CD14-positive monocyte (primary cell): ENCODE results near the gene SLC66A2. TPM values are rescaled to one million over a fixed set of nuclear protein-coding genes. Genes with fewer than 3 reads are reported as not detected.
A peak's percentile ranks its signal among the peaks of the same experiment; 100 is the strongest.

Experiments
- DNase-seq, 3 donors: peaks; one replicate each; pipeline ENCODE4 v3.0.0-alpha.2; 2011 to 2022
- H2AFZ ChIP-seq: 2 replicates; pipeline ENCODE4 v1.6.0; 2012; ENCODE audit warnings: mild to moderate bottlenecking, low read depth, low read length, inconsistent platforms; ENCODE audit not compliant: insufficient read depth, poor library complexity, severe bottlenecking
- H3K27ac ChIP-seq, 2 donors: 1 replicate in 1 of 2; 2 replicates in 1 of 2; pipeline ENCODE4 v1.5.1; 2012 to 2013; ENCODE audit warnings: low read length in 2 of 2, control low read depth in 1 of 2, inconsistent platforms in 1 of 2, low read depth in 1 of 2, mild to moderate bottlenecking in 1 of 2
- H3K27me3 ChIP-seq, 2 donors: one replicate each; pipeline versions ENCODE4 v1.6.0 to v1.6.1; 2011 to 2013; ENCODE audit warnings: low read length in 2 of 2; ENCODE audit not compliant: control insufficient read depth in 2 of 2, insufficient read depth in 2 of 2
- H3K36me3 ChIP-seq, 2 donors: replicated peaks in 1 of 2; 1 replicate in 1 of 2; 2 replicates in 1 of 2; pipeline versions ENCODE4 v1.5.1 to v1.6.1; 2012 to 2013; ENCODE audit warnings: low read length in 2 of 2, control low read depth in 1 of 2, inconsistent platforms in 1 of 2, mild to moderate bottlenecking in 1 of 2; ENCODE audit not compliant: insufficient read depth in 2 of 2, control insufficient read depth in 1 of 2
- H3K4me1 ChIP-seq, 2 donors: 1 replicate in 1 of 2; 2 replicates in 1 of 2; pipeline versions ENCODE4 v1.5.1 to v1.6.1; 2012 to 2013; ENCODE audit warnings: low read length in 2 of 2, control low read depth in 1 of 2, inconsistent platforms in 1 of 2, mild to moderate bottlenecking in 1 of 2, moderate library complexity in 1 of 2; ENCODE audit not compliant: insufficient read depth in 2 of 2, control insufficient read depth in 1 of 2
- H3K4me2 ChIP-seq: replicated peaks from 2 replicates; pipeline ENCODE3; 2012; ENCODE audit warnings: low read length, moderate library complexity, mild to moderate bottlenecking; ENCODE audit not compliant: poor library complexity, severe bottlenecking; ENCODE audit errors: extremely low read depth
- H3K4me3 ChIP-seq, 3 experiments: fragments of 200-600 bp in 1 of 3; sonication (generic) in 1 of 3; replicated peaks in 1 of 3; 1 replicate in 2 of 3; 2 replicates in 1 of 3; pipeline ENCODE4 v1.5.1; 2011 to 2013; ENCODE audit warnings: low read length in 3 of 3, mild to moderate bottlenecking in 3 of 3, control low read depth in 2 of 3, low read depth in 2 of 3, inconsistent platforms in 1 of 3, moderate library complexity in 1 of 3
- H3K79me2 ChIP-seq: 2 replicates; pipeline ENCODE4 v1.6.0; 2012; ENCODE audit warnings: mild to moderate bottlenecking, control low read depth, inconsistent platforms, low read length, moderate library complexity; ENCODE audit not compliant: insufficient read depth
- H3K9ac ChIP-seq: 2 replicates; pipeline ENCODE4 v1.6.0; 2017; ENCODE audit warnings: low read length, mild to moderate bottlenecking; ENCODE audit not compliant: insufficient read depth, poor library complexity, severe bottlenecking
- H3K9me3 ChIP-seq, 2 donors: replicated peaks in 1 of 2; 1 replicate in 1 of 2; 2 replicates in 1 of 2; pipeline versions ENCODE4 v1.5.1 to v1.6.1; 2012 to 2013; ENCODE audit warnings: low read length in 2 of 2, control low read depth in 1 of 2; ENCODE audit not compliant: control insufficient read depth in 1 of 2, insufficient read depth in 1 of 2
- H4K20me1 ChIP-seq: 2 replicates; pipeline ENCODE4 v1.6.0; 2012; ENCODE audit warnings: mild to moderate bottlenecking, low read length, control low read depth, moderate library complexity; ENCODE audit not compliant: insufficient read depth
- H3K27ac Mint-ChIP-seq, 7 donors: one replicate each; pipeline ENCODE4 v1.8.0; 2020; ENCODE audit warnings: mild to moderate bottlenecking in 7 of 7, mixed read lengths in 7 of 7, moderate library complexity in 6 of 7, inconsistent platforms in 2 of 7
- H3K27me3 Mint-ChIP-seq, 3 donors: one replicate each; pipeline ENCODE4 v1.8.0; 2021 to 2022; ENCODE audit warnings: low read depth in 3 of 3, mild to moderate bottlenecking in 3 of 3, mixed read lengths in 3 of 3, moderate library complexity in 3 of 3, inconsistent platforms in 1 of 3
- H3K36me3 Mint-ChIP-seq, 2 donors: one replicate each; pipeline ENCODE4 v1.8.0; 2020; ENCODE audit warnings: mixed read lengths in 2 of 2, inconsistent platforms in 1 of 2, mild to moderate bottlenecking in 1 of 2
- H3K4me1 Mint-ChIP-seq: one replicate; pipeline ENCODE4 v1.8.0; 2020; ENCODE audit warnings: mild to moderate bottlenecking, mixed read lengths
- H3K4me3 Mint-ChIP-seq, 2 donors: one replicate each; pipeline ENCODE4 v1.8.0; 2020; ENCODE audit warnings: mild to moderate bottlenecking in 2 of 2, mixed read lengths in 2 of 2, moderate library complexity in 1 of 2
- H3K9me3 Mint-ChIP-seq, 7 donors: one replicate each; pipeline ENCODE4 v1.8.0; 2020 to 2022; ENCODE audit warnings: mixed read lengths in 7 of 7, mild to moderate bottlenecking in 6 of 7, moderate library complexity in 6 of 7, inconsistent platforms in 2 of 7
- whole genome bisulfite sequencing: methylation state at CpG from one replicate; pipeline ENCODE4 v1.1.5; 2013; ENCODE audit warnings: missing lambda C conversion rate; ENCODE audit not compliant: insufficient coverage; 5-methylcytosine and 5-hydroxymethylcytosine counted together
- intact Hi-C, 2 donors: fragments of 100-400 bp; cut with micrococcal nuclease; formaldehyde crosslinking; loops; one replicate each; pipeline versions ENCODE4 v1.15.0 to v1.15.1; 2023
- polyA plus RNA-seq, 3 donors: library from polyadenylated mRNA; depleted of rRNA in 1 of 3; unstranded in 2 of 3; stranded (reverse) in 1 of 3; fragments of 300-500 nt in 2 of 3; fragments of >200 nt in 1 of 3; fragmentation: Illumina TruSeq in 2 of 3; gene quantifications; 1 replicate in 2 of 3; 2 replicates in 1 of 3; pipeline ENCODE4 v1.2.3, GENCODE V29; 2012 to 2021
- TF ChIP-seq, protein P1 (sequence below): fragments of 200-600 bp; IDR thresholded peaks from one replicate; pipeline ENCODE4 v1.8.0; 2022; ENCODE audit warnings: antibody characterized with exemption, mild to moderate bottlenecking

The SLC66A2 gene
- polyA plus RNA-seq, 3 donors: 26.8 to 42.6 (median 33.8) TPM

DNA sequence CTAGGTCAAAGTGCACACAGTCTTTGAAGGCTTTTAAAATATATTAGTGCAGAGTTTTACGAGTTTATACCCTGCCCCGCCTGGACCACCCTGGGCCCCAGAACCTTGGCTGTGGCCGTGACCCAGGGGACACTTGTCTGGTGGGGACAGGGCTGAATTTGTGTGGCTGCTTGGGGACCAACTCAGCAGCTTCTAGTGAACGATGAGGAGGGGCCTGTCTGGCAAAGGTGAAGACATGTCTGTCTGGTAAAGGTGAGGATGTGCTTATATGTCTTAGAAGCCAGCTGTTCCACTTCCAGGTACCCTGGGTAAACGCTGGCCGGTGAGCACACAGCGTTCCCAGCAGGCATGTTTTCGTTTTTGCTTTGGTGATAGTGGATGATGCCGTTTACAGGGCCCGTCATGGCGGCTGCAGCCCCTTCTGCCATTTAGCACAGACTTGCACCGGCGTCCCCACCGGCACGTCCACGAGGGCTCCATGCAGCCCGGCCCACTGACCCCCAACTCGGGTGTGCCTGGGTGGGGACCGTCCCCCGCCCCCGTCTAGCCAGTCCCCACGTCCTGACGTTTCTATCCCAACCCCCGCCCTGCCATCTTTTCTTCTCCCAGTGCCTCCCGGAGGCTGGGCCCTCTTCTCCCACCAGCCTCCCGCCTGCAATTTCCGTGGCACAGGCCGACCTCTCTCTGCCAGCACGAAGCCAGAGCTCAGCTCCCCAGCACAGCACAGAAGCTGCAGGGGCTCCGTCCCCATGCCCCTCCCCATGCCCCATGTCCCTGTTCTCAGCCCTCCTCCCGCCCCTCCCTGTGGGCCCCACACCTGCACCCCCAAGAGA lies 67.8 kb downstream of the SLC66A2 start:
- no peak overlapping the region for H2AFZ ChIP-seq
- H3K4me3 ChIP-seq: no peak overlapping the region
- no peaks in the 10 kb centered on the region for H3K36me3 Mint-ChIP-seq
- WGBS: 99% methylated on average over 19 of the region's 31 CpGs
- H3K27me3 Mint-ChIP-seq: peaks cover 0 to 2% (median 1%) of the 10 kb centered on the region in 3 donors
- no peak overlapping the region for H3K27ac Mint-ChIP-seq
- H3K9me3 ChIP-seq: peaks cover 60 to 69% of the 10 kb centered on the region in 2 donors
- no peaks in the 10 kb centered on the region for H4K20me1 ChIP-seq
- H3K4me1 ChIP-seq: no peaks in the 10 kb centered on the region
- no peak overlapping the region for H3K4me2 ChIP-seq
- intact Hi-C loops: no loop called here
- no peaks in the 10 kb centered on the region for H3K4me1 Mint-ChIP-seq
- H3K9ac ChIP-seq: no peak overlapping the region
- peaks cover 42 to 65% (median 57%) of the 10 kb centered on the region in 7 donors for H3K9me3 Mint-ChIP-seq
- TF ChIP-seq, protein P1, sequence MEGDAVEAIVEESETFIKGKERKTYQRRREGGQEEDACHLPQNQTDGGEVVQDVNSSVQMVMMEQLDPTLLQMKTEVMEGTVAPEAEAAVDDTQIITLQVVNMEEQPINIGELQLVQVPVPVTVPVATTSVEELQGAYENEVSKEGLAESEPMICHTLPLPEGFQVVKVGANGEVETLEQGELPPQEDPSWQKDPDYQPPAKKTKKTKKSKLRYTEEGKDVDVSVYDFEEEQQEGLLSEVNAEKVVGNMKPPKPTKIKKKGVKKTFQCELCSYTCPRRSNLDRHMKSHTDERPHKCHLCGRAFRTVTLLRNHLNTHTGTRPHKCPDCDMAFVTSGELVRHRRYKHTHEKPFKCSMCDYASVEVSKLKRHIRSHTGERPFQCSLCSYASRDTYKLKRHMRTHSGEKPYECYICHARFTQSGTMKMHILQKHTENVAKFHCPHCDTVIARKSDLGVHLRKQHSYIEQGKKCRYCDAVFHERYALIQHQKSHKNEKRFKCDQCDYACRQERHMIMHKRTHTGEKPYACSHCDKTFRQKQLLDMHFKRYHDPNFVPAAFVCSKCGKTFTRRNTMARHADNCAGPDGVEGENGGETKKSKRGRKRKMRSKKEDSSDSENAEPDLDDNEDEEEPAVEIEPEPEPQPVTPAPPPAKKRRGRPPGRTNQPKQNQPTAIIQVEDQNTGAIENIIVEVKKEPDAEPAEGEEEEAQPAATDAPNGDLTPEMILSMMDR: no peak
- H3K27me3 ChIP-seq: no peaks in the 10 kb centered on the region
- no peak for DNase-seq
- H3K79me2 ChIP-seq: no peaks in the 10 kb centered on the region
- H3K36me3 ChIP-seq: no peaks in the 10 kb centered on the region
- H3K4me3 Mint-ChIP-seq: no peak overlapping the region
- no peak overlapping the region for H3K27ac ChIP-seq

DNA sequence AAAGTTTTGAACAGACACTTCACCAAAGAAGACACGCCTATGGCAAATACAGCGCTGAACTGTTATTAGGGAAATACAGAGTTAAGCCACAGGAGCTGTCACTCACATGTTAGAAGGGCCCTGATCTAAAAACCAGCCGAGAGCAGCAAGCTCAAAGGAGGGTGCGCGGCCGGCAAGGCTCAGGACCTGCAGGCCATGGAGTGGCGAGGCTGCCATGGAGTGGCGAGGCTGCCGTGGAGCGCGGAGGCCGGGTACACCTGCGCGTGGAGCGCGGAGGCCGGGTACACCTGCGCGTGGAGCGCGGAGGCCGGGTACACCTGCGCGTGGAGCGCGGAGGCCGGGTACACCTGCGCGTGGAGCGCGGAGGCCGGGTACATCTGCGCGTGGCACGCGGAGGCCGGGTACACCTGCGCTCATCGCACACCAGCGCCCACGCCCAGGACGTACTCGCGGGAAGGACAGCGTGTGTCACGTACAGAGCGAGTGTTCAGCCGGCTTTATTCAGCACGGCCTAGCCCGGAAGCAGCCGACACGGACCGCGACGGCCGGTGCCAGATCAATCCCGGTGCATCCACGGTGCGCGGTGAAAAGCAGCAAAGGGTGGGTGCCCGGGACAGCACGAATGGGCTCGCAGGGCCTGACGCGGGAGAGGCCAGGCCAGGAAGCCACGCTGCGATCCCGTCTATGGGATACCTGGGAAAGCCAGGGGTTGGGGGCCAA lies 68.8 kb downstream of the SLC66A2 start:
- no peaks in the 10 kb centered on the region for H3K79me2 ChIP-seq
- H3K9me3 Mint-ChIP-seq: peaks cover 38 to 60% (median 55%) of the 10 kb centered on the region in 7 donors
- no peaks in the 10 kb centered on the region for H3K4me1 Mint-ChIP-seq
- WGBS: 96% methylated on average over 66 of the region's 68 CpGs
- no peak overlapping the region for H2AFZ ChIP-seq
- intact Hi-C loops: no loop called here
- no peaks in the 10 kb centered on the region for H3K36me3 Mint-ChIP-seq
- no peak overlapping the region for H3K4me2 ChIP-seq
- H3K27me3 Mint-ChIP-seq: peaks cover 0 to 2% (median 1%) of the 10 kb centered on the region in 3 donors
- no peak overlapping the region for H3K4me3 ChIP-seq
- no peaks in the 10 kb centered on the region for H4K20me1 ChIP-seq
- no peak overlapping the region for H3K4me3 Mint-ChIP-seq
- H3K27me3 ChIP-seq: no peaks in the 10 kb centered on the region
- peak overlapping the region in 1 of 7 donors; percentile 13 for H3K27ac Mint-ChIP-seq
- H3K36me3 ChIP-seq: no peaks in the 10 kb centered on the region
- H3K27ac ChIP-seq: no peak overlapping the region
- peaks cover 50 to 67% of the 10 kb centered on the region in 2 donors for H3K9me3 ChIP-seq
- no peak overlapping the region for H3K9ac ChIP-seq
- TF ChIP-seq, protein P1: no peak
- H3K4me1 ChIP-seq: no peaks in the 10 kb centered on the region
- no peak for DNase-seq
